ENCODE measurements around the gene C3orf38.
"Not testable (repeated sequence)": the region's sequence is repeated elsewhere in the genome, so short reads cannot be mapped to it uniquely, and the experiment has no call there.

The C3orf38 gene

DNA sequence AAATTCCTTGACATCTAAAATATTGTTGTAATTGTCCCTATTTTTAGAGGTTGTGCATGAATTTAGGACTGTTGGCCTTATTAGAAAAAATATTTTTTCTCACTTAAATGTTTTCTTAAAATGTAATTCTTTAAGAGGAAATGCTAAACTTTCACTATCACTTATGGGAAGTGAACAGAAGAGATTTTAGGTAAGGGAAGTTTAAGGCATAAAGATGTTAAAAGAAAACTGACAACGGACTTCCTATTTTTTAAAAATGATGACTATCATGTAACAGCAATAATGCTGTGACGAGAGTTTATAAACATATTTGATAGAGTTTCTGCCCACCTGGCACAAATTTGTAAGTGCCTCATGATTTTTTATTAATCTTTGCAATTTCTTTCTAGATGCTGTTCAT lies 3.1 kb downstream of the C3orf38 start:
- DNase-seq: no peak

DNA sequence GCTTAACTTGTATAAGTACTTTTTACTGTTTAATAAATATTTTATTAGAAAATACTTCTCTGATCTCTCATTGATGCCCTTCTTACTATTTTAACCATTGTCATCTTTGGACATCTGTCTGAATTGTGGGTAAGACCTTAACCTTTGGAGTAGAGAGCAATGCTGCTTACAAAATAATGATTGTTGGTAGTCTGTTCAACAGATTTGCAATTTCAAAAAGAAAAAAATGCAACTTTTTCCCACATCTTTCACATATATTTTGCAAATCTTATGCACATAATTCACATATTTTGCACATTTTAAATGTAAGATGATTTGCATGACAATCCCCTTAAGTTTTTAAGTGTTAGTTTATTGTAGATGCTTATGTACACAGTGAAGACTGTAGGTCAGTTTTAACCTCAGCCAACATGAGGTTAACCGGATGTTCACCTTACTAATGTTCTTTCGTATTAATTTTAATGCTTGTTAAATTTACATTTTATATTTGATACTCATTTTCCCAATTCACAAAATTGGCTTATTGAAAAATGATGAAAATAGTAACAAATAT lies 16.7 kb downstream of the C3orf38 start:
- no peak for DNase-seq

GRCh38 chr3:88167173-88167572 lies 17.4 kb downstream of the C3orf38 start:
- no peak for DNase-seq

- DNase-seq: no peak
Measured at GRCh38 chr3:88167704-88168103, 17.9 kb downstream of the C3orf38 start.

- no peak for DNase-seq
Measured at GRCh38 chr3:88168171-88168570, 18.4 kb downstream of the C3orf38 start.

GRCh38 chr3:88180398-88180999 lies 30.7 kb downstream of the C3orf38 start:
- DNase-seq: peak in 1 of 56 donors; percentile 1

DNA sequence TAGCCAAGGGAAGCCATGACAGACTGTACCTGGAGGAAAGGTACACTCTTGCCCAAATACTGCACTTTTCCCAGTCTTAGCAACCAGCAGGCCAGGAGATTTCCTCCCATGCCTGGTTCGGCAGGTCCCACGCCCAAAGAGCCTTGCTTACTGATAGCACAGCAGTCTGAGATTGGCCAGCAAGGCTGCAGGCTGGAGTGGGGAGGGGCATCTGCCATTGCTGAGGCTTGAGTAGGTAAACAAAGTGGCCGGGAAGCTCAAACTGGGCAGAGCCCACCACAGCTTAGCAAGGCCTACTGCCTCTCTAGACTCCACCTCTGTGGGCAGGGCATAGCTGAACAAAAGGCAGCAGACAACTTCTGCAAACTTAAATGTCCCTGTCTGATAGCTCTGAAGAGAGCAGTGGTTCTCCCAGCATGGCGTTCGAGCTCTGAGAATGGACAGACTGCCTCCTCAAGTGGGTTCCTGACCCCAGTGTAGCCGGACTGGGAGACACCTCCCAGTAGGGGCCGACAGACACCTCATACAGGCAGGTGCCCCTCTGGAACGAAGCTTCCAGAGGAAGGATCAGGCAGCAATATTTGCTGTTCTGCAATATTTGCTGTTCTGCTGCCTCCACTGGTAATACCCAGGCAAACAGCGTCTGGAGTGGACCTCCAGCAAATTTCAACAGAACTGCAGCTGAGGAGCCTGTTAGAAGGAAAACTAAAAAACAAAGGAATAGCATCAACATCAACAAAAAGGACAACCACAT lies 32.6 kb downstream of the C3orf38 start:
- not testable (repeated sequence) for DNase-seq

DNA sequence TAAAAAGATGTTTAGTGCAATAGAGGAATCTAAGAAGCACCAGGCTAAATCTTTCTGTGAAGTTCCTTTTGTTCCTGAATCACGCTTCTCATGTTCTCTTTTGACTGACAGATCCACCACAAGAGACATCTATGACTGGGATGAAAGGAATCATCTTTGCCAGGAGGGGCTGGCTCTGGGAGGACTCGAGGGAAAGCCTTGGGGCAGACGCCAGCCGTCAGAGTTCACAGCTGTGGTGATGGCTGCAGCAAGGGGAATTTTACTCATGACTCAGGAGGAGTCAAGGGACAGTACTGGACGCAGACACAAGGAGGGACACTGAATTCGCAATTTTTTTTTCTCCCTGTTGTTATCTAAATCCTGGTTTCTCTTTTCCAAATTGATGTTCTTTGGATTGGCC lies 38.7 kb downstream of the C3orf38 start:
- peak in 44 of 56 donors; percentile 3 to 81 (median 40) for DNase-seq

- no peak for DNase-seq
Measured at GRCh38 chr3:88189361-88189810, 39.6 kb downstream of the C3orf38 start.

DNA sequence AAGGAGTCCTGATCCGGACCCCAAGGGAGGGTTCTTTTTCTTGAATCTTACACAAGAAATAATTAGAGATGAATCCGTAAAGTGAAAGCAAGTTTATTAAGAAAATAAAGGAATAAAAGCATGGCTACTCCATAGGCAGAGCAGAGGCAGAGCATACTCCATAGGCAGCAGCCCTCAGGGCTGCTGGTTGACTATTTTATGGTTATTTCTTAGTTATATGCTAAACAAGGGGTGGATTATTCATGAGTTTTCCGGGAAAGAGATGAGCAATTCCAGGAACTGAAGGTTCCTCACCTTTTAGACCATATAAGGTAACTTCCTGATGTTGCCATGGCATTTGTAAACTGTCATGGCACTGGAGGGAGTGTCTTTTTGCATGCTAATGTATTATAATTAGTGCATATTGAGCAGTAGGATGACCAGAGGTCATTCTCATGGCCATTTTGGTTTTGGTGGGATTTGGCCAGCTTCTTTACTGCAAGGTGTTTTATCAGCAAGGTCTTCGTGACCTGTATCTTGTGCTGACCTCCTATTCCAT lies 42.2 kb downstream of the C3orf38 start:
- DNase-seq: no peak

GRCh38 chr3:88192631-88193030 lies 42.9 kb downstream of the C3orf38 start:
- DNase-seq: no peak

DNA sequence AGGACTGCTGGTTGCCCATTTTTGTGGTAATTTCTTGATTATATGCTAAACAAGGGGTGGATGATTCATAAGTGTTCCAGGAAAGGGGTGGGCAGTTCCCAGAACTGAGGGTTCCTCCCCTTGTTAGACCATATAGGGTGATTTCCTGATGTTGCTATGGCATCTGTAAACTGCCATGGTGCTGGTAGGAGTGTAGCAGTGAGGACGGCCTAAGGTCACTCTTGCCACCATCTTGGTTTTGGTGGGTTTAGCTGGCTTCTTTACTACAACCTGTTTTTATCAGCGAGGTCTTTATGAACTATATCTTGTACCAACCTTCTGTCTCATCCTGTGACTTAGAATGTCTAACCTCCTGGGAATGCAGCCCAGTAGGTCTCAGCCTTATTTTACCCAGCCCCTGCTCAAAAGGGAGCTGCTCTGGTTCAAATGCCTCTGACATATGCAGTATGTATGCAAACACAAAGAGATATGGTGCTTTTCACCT lies 46.2 kb downstream of the C3orf38 start:
- DNase-seq: no peak

DNA sequence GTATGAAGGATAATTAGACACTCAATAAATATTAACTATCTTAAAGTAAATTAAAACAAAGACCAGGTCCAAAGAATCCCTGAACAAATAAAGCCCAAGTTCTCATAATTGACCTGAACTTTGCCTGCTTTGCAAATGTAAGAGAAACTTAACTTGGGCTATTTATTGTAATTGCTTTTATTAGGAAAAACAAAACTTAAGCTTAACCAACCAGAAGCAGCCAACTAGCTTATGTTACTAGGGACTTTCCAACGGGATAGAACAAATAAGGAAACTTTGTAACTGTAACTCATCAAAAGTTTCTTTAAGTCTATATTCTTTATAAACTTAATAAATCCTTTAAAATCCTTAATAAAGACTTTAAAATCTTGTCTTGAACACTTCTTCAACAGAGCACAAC lies 48.4 kb downstream of the C3orf38 start:
- no peak for DNase-seq

DNA sequence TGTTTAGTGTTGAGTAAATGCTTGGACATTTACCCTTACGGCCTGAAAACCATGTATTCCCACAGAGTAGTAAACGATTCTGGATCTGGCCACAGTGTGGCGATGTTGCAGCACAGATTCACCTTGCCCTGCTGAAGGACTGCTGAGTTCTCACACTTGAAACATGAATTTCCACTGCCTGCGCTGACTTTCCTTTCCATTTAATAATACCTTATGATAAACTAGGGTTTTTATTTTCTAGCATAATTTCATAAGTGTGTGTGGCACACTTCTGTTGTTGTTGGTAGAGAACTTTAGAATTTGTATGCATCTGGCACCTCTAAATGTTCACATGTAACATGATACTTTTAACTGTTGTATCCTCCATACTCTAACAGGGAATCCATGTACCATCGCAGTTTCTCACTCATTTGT lies 53.9 kb downstream of the C3orf38 start:
- peak in 51 of 56 donors; percentile 1 to 91 (median 45) for DNase-seq

All from amygdala (tissue), 56 donors.